ENCODE results near the gene LARP4.

- TF ChIP-seq TAF1 (IDR thresholded peaks at IDR 0.05; ENCODE audit: borderline replicate concordance, insufficient read depth, low read length) (no peak), SIN3A (IDR thresholded peaks at IDR 0.05; ENCODE audit: borderline replicate concordance, insufficient read depth, low read length) (no peak), POLR2AphosphoS5 (IDR thresholded peaks at IDR 0.05; ENCODE audit: low read depth, low read length) (no peak), FOXP2 (optimal IDR thresholded peaks at IDR 0.05; ENCODE audit: borderline replicate concordance, extremely low read depth, extremely low read length, insufficient read depth) (no peak)
- TF ChIP-seq, protein P1, sequence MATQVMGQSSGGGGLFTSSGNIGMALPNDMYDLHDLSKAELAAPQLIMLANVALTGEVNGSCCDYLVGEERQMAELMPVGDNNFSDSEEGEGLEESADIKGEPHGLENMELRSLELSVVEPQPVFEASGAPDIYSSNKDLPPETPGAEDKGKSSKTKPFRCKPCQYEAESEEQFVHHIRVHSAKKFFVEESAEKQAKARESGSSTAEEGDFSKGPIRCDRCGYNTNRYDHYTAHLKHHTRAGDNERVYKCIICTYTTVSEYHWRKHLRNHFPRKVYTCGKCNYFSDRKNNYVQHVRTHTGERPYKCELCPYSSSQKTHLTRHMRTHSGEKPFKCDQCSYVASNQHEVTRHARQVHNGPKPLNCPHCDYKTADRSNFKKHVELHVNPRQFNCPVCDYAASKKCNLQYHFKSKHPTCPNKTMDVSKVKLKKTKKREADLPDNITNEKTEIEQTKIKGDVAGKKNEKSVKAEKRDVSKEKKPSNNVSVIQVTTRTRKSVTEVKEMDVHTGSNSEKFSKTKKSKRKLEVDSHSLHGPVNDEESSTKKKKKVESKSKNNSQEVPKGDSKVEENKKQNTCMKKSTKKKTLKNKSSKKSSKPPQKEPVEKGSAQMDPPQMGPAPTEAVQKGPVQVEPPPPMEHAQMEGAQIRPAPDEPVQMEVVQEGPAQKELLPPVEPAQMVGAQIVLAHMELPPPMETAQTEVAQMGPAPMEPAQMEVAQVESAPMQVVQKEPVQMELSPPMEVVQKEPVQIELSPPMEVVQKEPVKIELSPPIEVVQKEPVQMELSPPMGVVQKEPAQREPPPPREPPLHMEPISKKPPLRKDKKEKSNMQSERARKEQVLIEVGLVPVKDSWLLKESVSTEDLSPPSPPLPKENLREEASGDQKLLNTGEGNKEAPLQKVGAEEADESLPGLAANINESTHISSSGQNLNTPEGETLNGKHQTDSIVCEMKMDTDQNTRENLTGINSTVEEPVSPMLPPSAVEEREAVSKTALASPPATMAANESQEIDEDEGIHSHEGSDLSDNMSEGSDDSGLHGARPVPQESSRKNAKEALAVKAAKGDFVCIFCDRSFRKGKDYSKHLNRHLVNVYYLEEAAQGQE (IDR thresholded peaks at IDR 0.05; ENCODE audit: insufficient read depth in 1 of 2, low read depth in 2 of 2, low read length in 2 of 2) = no peak
Observed at GRCh38 chr12:50403001-50403440, 2.3 kb downstream of the LARP4 start.
